ENCODE measurements around the gene CLOCK. TPM values are rescaled to one million over a fixed set of nuclear protein-coding genes. Genes with fewer than 3 reads are reported as not detected.

The CLOCK gene
- total RNA-seq, 1 experiment from 2014 or later: 9.5 TPM

GRCh38 chr4:55450566-55450965 lies 96.1 kb downstream of the CLOCK start:
- intact Hi-C loops (cut with micrococcal nuclease; ENCODE audit: unreplicated experiment): no loop called here
- Histone ChIP-seq H3K4me3 (ENCODE audit: low read depth, low read length) (no peak overlapping the region), H3K9me3 (no peaks in the 10 kb centered on the region), H3K36me3 (ENCODE audit: control insufficient read depth, insufficient read depth, low read length) (no peaks in the 10 kb centered on the region), H3K27me3 (replicated peaks; ENCODE audit: control insufficient read depth, insufficient read depth, low read length) (no peaks in the 10 kb centered on the region), H3K4me1 (no peaks in the 10 kb centered on the region)
- TF ChIP-seq CTCF (IDR thresholded peaks at IDR 0.05; ENCODE audit: insufficient read depth in 1 of 2, low read depth in 1 of 2, low read length in 1 of 2, severe bottlenecking in 1 of 2, unreplicated experiment in 1 of 2): no peak
- Mint-ChIP-seq H3K4me1 (ENCODE audit: low read depth, unreplicated experiment) (no peaks in the 10 kb centered on the region), H3K4me3 (ENCODE audit: unreplicated experiment) (no peak overlapping the region), H3K27ac (ENCODE audit: unreplicated experiment) (no peak overlapping the region), H3K27me3 (ENCODE audit: insufficient read depth, unreplicated experiment) (no peaks in the 10 kb centered on the region), H3K36me3 (ENCODE audit: insufficient read depth, unreplicated experiment) (no peaks in the 10 kb centered on the region), H3K9me3 (ENCODE audit: unreplicated experiment) (no peaks in the 10 kb centered on the region)
- DNase-seq: no peak
- POLR2A ChIA-PET: no interaction called here
- CTCF ChIA-PET: interaction anchor here (0.7 kb wide), 1 partner anchor 18 kb away, joined by 3 read pairs; no protein-coding TSS in a partner anchor
- no TSS peak for BruUV-seq (replicated peaks)

- H3K4me1 Mint-ChIP-seq (ENCODE audit: low read depth, unreplicated experiment): no peaks in the 10 kb centered on the region
- no peak overlapping the region for H3K4me3 Mint-ChIP-seq (ENCODE audit: unreplicated experiment)
- Histone ChIP-seq H3K27me3 (replicated peaks; ENCODE audit: control insufficient read depth, insufficient read depth, low read length) (no peaks in the 10 kb centered on the region), H3K36me3 (ENCODE audit: control insufficient read depth, insufficient read depth, low read length) (no peaks in the 10 kb centered on the region; the same call in 1 of the 2 replicates), H3K9me3 (no peaks in the 10 kb centered on the region), H3K4me3 (ENCODE audit: low read depth, low read length) (no peak overlapping the region), H3K4me1 (no peaks in the 10 kb centered on the region)
- H3K9me3 Mint-ChIP-seq (ENCODE audit: unreplicated experiment): no peaks in the 10 kb centered on the region
- intact Hi-C loops (cut with micrococcal nuclease; ENCODE audit: unreplicated experiment): loop anchor here (5.0 kb wide), 1 partner anchor 189 kb away; the partner anchor contains the start of gene NMU
- H3K36me3 Mint-ChIP-seq (ENCODE audit: insufficient read depth, unreplicated experiment): no peaks in the 10 kb centered on the region
- POLR2A ChIA-PET: no interaction called here
- no peak for TF ChIP-seq CTCF (IDR thresholded peaks at IDR 0.05; ENCODE audit: insufficient read depth in 1 of 2, low read depth in 1 of 2, low read length in 1 of 2, severe bottlenecking in 1 of 2, unreplicated experiment in 1 of 2)
- no peak overlapping the region for H3K27ac Mint-ChIP-seq (ENCODE audit: unreplicated experiment)
- DNase-seq: no peak
- CTCF ChIA-PET: no interaction called here
- no peaks in the 10 kb centered on the region for H3K27me3 Mint-ChIP-seq (ENCODE audit: insufficient read depth, unreplicated experiment)
- BruUV-seq (replicated peaks): no TSS peak
These were observed 98.9 kb downstream of the CLOCK start for GRCh38 chr4:55447831-55448230.

- no peak for TF ChIP-seq CTCF (IDR thresholded peaks at IDR 0.05; ENCODE audit: insufficient read depth in 1 of 2, low read depth in 1 of 2, low read length in 1 of 2, severe bottlenecking in 1 of 2, unreplicated experiment in 1 of 2)
- BruUV-seq (replicated peaks): no TSS peak
- H3K36me3 ChIP-seq (ENCODE audit: control insufficient read depth, insufficient read depth, low read length): no peaks in the 10 kb centered on the region; the same call in 1 of the 2 replicates
- no peaks in the 10 kb centered on the region for H3K4me1 ChIP-seq
- H3K9me3 ChIP-seq: no peaks in the 10 kb centered on the region
- intact Hi-C loops (cut with micrococcal nuclease; ENCODE audit: unreplicated experiment): loop anchor here (5.0 kb wide), 1 partner anchor 190 kb away; the partner anchor contains the start of gene NMU
- H3K27ac Mint-ChIP-seq (ENCODE audit: unreplicated experiment): no peak overlapping the region
- no peak for DNase-seq
- H3K4me3 ChIP-seq (ENCODE audit: low read depth, low read length): no peak overlapping the region
- no peaks in the 10 kb centered on the region for H3K4me1 Mint-ChIP-seq (ENCODE audit: low read depth, unreplicated experiment)
- H3K36me3 Mint-ChIP-seq (ENCODE audit: insufficient read depth, unreplicated experiment): peaks cover 4% of the 10 kb centered on the region
- no peaks in the 10 kb centered on the region for H3K9me3 Mint-ChIP-seq (ENCODE audit: unreplicated experiment)
- no peaks in the 10 kb centered on the region for H3K27me3 ChIP-seq (replicated peaks; ENCODE audit: control insufficient read depth, insufficient read depth, low read length)
- H3K4me3 Mint-ChIP-seq (ENCODE audit: unreplicated experiment): no peak overlapping the region
- CTCF ChIA-PET: no interaction called here
- no peaks in the 10 kb centered on the region for H3K27me3 Mint-ChIP-seq (ENCODE audit: insufficient read depth, unreplicated experiment)
- POLR2A ChIA-PET: no interaction called here
These were observed 99.5 kb downstream of the CLOCK start for GRCh38 chr4:55447108-55447708.
